GM21619 (cell line): ENCODE data around the gene ACBD4.

ENCODE experiments used
- ATAC-seq: cut with Tn5 transposase; IDR thresholded peaks from one replicate; pipeline ENCODE4 v1.9.1; 2021; ENCODE audit not compliant: unreplicated experiment

The ACBD4 gene

DNA sequence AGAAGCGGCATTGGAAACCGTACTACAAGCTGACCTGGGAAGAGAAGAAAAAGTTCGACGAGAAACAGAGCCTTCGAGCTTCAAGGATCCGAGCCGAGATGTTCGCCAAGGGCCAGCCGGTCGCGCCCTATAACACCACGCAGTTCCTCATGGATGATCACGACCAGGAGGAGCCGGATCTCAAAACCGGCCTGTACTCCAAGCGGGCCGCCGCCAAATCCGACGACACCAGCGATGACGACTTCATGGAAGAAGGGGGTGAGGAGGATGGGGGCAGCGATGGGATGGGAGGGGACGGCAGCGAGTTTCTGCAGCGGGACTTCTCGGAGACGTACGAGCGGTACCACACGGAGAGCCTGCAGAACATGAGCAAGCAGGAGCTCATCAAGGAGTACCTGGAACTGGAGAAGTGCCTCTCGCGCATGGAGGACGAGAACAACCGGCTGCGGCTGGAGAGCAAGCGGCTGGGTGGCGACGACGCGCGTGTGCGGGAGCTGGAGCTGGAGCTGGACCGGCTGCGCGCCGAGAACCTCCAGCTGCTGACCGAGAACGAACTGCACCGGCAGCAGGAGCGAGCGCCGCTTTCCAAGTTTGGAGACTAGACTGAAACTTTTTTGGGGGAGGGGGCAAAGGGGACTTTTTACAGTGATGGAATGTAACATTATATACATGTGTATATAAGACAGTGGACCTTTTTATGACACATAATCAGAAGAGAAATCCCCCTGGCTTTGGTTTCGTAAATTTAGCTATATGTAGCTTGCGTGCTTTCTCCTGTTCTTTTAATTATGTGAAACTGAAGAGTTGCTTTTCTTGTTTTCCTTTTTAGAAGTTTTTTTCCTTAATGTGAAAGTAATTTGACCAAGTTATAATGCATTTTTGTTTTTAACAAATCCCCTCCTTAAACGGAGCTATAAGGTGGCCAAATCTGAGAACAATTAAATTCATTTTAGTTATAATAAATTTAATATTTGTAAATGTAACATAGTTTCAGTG, 14.5 kb downstream of the ACBD4 start:
- no peak for ATAC-seq

DNA sequence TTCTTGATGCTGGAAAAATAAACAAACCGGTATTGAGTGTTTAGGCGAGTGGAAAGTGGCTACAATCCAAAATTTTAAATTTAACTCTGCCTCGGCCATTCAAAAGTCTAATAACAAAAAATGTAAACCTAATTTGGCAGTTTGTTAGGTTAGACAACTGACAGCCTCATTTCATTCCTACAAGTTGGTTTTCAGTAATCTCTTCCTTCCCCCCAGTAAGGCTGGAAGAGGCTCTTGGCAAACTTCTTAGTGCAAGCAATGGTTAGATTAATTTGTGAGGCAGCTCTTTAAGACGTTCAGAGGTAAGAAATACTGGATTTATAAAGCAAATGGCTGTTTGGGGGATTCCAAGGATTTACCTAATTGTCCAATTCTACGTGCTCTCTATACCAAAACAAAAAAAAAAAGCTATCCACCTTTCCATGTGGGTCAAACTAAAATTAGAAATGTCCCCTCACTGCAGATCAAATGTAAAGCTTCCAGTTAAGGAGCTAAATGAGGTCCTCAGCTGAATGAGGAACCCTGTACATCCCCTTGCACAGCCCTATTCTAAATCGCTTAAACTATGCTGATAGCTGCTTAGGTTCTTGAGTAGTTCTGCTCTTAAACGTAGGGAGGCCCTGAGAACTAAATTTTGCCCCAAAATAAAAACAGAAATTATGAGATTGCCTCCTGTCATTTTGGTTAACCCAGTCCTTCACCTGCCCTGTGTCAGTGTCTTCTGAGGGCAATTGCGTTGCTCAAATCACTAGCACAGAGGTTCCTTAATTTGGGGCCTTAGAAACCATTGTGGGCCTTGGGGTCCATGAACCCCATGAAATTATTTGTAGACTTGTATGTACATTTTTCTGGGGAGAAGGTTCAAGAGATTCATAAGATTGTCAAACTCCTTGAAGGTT, 15.7 kb downstream of the ACBD4 start:
- no peak for ATAC-seq

- no peak for ATAC-seq
Measured at GRCh38 chr17:45155029-45155428, 19.5 kb downstream of the ACBD4 start.

DNA sequence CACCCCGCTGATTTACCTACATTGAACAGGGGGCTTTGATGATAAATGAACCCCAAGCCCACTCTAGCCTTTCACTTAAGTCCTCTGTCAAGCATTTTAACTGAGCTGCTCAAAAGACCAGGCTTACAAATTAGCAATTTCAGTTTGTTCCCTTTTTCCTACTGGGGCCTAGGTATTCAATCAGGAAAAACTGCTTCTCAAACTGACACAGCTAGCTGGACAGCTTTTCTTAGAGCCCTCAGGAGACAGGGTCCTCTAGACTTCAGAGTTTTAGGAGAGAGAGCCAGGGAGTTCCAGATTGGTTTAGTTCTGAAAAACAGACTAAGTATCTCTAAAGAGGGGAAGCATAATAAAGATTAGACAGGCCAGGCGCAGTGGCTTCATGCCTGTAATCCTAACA, 20.0 kb downstream of the ACBD4 start:
- ATAC-seq, result no peak

DNA sequence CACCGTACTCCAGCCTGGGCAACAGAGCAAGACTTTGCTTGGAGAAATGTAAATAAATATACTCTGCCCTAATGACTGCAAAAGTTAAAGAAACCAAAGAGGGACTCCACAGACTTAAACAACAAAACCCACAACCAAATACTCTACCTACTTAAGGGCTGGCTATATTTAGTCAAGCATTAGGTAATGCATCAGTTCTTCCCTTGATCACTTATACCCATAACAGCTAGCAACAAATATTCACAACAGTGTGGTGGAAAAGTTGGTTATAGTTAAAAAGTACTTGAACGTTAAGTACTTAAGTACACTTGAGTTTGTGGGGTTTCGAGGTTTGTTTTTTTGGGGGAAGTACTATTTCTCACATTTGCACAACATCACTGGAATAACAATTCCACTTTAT, 20.8 kb downstream of the ACBD4 start:
- no peak for ATAC-seq

DNA sequence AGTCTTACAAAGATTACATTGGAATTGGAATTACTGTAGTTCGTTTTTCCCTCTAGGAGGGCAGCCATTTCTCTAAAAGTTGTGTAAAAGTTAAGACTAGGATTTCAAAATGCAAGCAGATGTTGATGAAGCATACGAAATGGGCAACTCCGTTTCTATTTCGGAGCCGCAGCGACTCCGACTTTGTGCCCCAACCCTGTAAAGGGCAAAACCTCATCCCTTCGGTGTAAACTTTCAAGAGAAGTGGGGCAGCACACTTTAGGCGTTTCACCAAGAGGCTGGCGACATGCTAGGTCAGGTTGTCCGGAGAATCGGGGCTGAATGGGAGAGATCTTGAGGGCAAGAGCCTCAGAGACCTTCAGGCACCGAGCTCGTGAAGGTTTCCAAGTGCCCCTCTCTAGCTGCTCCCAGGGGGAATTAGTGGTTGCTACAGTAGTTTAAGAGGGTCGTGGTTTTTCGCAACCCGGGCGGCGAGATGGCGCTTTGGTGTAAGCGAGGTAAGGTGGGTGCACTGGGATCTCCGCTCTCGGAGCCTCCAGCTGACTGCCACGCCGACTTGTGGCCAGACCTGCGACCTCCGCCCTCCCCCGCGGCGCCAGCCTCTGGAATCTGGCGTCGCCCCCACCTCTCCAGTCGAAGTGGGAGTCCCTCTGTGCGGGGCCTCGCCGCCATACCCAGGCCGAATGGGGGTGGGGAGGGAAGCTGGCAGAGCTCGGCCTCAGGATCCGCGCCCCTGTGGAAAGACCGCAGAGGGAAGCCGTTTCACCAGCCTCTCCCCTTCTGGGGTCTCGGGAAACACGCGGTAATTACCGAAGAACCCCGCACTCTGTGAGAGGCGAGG, 25.2 kb downstream of the ACBD4 start:
- peak; percentile 21 for ATAC-seq

DNA sequence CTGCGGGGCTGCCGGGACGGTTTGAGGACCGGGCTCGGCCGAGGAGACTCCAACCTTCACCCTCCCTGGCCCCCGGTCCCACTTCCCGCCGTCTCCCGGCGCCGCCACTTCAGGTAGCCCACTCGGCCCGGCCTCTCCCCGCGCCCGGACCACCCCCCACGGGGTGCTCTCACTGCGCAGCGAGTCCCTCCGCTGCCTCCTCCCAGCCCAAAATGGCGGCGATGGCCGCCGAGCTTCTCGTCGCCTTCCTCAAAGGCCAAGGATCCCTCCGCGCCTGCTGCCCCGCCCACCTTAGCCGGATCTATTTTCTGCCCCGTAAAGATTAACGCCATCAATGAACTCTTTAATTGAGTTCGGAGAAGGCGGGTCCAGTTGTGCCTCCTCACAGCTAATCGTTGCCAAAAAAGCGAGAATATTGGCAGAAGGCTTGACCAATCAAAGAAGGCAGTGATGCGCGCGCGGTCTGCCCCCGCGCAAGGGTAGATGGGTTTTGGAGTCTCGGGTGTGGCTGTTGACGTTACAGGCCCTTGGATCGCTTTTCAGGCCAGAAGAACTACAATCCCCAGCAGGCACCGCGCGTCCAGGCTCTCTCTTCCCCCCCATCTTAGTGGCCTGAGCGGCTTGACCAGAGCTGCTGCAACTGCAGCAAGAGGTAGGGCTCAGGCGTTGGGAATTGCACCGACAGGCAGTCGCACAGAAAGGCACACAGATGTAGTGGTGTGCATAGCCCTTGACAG, 26.0 kb downstream of the ACBD4 start, which contains the start of gene HEXIM2:
Gene HEXIM2, plus strand, starts transcription at position 588 of the 737 bp plus-strand sequence. CDS start 919 bp downstream, outside the sequence.
- ATAC-seq, result peak; percentile 81

DNA sequence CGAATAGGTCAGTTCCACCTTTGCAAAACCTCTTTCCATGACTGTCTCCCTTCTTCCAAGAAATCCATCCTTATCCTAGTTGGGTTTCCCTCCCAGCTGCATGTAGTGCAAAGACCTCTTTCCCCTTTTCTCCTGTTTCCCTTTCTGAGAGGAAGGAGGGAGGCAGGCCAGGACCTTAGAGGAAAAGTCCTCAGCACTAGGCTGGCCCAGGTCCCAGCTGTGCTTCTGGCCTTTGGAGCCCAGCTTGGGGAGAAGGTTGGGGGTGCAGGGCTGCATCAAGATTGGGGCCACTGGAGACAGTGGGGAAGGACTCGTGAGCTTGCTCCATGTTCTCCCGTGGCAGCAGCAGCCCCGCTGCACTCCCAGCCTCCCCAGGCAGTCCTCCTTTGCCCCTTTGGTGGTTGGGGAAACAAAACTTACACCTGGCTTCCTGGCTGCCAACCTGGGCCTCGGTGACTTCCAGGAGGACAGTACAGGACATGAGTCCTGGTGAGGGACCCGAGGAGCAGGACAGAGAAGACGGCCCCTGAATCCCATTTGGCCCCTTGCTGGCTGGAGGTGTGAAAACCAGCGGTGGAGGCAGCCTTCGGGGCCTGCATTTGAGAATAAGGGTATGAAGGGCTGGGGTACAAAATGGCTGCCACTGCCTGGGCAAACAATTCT, 26.7 kb downstream of the ACBD4 start:
- no peak for ATAC-seq

DNA sequence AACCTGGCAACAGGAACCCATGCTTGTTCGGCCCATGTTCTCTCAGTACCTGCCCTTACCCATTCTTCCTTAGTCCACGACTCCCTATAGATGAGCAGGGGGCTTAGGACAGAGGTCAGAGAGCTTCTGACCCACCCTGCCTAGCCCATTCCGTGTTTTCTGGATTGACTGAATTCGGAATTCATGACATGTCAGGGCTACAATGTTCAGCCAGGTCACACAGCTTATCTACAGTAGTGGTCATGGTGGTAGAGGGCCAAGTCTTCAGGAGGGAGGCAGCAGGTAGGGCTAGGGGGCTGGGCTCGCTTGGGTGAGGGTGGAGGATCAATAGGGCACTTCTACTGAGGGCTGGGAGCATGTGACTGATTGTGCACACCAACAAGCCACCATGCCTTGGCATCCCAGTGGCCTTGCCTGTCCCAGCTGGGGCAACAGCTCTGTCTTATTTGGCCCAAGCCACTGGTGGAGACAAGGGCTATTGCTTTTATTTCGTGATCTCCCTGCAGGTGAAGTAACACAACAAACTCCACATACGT, 29.3 kb downstream of the ACBD4 start:
- ATAC-seq, result no peak

DNA sequence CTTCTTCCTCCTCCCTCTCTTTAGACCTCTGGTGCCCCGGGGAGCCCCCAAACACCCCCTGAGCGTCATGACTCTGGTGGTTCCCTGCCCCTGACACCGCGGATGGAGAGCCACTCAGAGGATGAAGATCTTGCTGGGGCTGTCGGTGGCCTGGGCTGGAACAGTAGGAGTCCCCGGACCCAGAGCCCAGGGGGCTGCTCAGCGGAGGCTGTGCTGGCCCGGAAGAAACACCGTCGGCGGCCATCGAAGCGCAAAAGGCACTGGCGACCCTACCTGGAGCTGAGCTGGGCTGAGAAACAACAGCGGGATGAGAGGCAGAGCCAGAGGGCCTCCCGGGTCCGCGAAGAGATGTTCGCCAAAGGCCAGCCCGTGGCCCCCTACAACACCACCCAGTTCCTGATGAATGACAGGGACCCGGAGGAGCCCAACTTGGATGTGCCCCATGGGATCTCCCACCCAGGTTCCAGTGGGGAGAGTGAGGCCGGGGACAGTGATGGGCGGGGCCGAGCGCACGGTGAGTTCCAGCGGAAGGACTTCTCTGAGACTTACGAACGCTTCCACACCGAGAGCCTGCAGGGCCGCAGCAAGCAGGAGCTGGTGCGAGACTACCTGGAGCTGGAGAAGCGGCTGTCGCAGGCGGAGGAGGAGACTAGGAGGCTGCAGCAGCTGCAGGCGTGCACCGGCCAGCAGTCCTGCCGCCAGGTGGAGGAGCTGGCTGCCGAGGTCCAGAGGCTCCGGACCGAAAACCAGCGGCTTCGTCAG, 33.7 kb downstream of the ACBD4 start:
- no peak for ATAC-seq

DNA sequence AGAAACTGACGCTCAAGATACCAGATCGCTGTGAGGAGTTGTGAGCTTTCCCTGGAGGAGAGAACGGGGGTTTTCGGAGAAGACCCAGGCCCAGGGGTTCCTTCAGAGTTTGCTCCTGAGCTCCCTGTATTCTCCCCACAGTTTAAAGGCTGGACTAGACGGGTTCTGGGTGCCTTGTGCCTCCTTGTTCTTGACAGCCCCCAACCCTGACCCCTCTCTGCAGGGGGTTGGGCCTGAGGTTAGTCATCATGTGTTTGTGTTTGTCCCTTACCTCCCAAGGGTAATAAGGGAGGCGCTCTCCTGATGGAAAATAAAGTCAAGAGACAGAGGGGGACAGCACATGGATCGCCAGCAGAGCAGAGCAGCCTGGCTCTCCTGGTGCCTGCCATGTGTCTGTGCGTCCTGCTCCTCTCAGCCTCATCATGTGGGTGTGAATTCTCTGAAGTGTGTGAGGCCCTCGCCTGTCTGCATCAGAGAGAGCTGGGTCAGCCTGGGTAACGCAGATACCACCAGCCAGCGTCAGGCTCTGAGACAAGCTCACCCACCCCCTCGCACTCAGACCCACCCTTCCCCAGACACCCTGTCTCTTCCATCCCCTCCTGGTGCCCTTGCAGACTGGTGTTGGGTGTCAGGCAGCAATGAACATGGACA, 34.9 kb downstream of the ACBD4 start:
- no peak for ATAC-seq

DNA sequence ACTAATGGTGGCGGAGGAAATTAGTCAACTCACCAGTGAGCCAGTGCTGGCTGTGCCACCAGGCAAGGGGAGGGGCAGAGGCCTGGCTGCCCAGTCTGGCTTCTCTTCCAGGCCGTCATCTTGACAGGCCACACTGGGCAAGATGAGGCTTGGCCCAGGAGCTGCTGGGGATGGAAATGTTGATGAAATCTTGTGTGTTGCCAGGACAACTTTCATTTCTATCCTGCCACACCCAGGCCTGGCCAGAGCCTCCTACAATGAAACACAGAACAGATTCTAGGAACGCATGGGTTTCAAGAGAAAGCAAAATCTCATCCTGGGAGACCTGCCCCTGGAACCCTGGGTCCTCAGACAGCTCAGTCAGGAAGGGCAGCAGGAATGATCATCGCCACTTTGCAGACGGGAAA, 35.4 kb downstream of the ACBD4 start:
- no peak for ATAC-seq

GRCh38 chr17:45171338-45172231, 36.1 kb downstream of the ACBD4 start:
- no peak for ATAC-seq

DNA sequence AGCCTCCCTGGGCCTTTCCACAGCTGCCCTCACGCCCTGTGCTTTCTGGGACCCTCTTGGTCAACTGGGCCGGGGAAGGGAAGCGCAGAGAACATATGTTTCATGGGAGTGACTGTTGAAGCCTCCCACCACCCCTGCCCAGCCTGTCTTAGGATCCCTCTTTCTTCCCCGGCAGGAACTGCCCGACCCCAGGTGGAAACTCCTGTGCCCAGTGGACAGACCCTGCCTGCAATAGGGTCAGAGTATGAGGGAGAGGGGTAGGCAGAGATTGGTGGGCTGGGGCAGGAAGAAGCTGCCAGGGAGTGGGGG, 36.7 kb downstream of the ACBD4 start:
- ATAC-seq, result no peak

DNA sequence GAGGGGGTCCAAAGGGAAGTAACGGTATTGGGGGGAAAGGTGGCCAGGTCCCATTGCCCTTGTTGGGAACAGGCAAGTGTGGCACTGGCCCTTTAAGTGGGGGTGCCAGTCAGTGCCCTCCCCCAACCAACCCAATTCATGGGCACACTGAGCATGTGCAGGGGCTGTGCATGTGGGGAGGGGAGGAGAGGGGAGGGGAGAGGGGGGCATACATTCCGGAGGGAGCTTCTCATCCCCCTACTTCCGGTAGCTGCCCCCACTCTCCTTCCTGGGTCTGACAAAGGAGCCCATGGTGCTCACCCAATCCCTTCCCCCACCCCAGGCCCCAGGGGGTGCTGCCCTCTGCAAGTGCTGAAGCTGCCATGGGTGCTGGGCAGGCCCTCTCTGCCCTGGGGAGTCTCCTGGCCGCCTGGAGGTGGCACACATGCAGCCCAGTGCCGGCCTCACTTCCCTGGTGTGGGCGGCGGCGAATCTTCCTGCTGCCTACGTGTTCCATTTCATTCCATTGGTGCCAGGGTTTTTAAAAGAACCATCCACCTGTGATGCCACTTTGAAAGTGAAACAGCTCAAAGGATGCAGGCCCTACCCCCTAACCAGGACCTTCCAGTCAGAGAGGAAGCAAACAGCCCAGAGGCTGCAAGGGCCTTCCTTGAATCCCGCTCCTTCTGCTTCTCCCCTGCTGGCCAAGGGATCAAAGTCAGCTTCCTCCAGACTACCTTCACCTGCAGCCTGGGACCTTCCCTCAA, 37.2 kb downstream of the ACBD4 start:
- ATAC-seq, result no peak

- ATAC-seq, result no peak
Measured at GRCh38 chr17:45175759-45176115, 40.2 kb downstream of the ACBD4 start.

- ATAC-seq, result no peak
Measured at GRCh38 chr17:45177563-45177962, 42.1 kb downstream of the ACBD4 start.
